GM19099 (cell line): ENCODE measurements around the gene KCTD7.

Source experiments
- POLR2A ChIP-seq: IDR thresholded peaks from 3 replicates; pipeline ENCODE4 v1.6.1; 2011; ENCODE audit warnings: low read depth; ENCODE audit not compliant: insufficient read length; ENCODE audit errors: extremely low read depth

KCTD7 gene

GRCh38 chr7:66630531-66630930 lies 1.9 kb downstream of the KCTD7 start:
- no peak for TF ChIP-seq POLR2A

GRCh38 chr7:66631471-66631870 lies 2.8 kb downstream of the KCTD7 start:
- TF ChIP-seq POLR2A: no peak

- TF ChIP-seq POLR2A: no peak
Observed at GRCh38 chr7:66634816-66635215, 6.1 kb downstream of the KCTD7 start.

- no peak for TF ChIP-seq POLR2A
Observed at GRCh38 chr7:66638309-66639099, 9.8 kb downstream of the KCTD7 start.

- TF ChIP-seq POLR2A: no peak
Observed at GRCh38 chr7:66639773-66640172, 11.1 kb downstream of the KCTD7 start.

GRCh38 chr7:66640802-66641525 lies 12.3 kb downstream of the KCTD7 start:
- TF ChIP-seq POLR2A: no peak

GRCh38 chr7:66641526-66641871 lies 12.8 kb downstream of the KCTD7 start:
- no peak for TF ChIP-seq POLR2A

- no peak for TF ChIP-seq POLR2A
Observed at GRCh38 chr7:66642186-66642585, 13.5 kb downstream of the KCTD7 start.

GRCh38 chr7:66642932-66643331 lies 14.3 kb downstream of the KCTD7 start:
- TF ChIP-seq POLR2A: no peak

GRCh38 chr7:66643395-66643794 lies 14.7 kb downstream of the KCTD7 start:
- TF ChIP-seq POLR2A: no peak

GRCh38 chr7:66654275-66655112 lies 25.8 kb downstream of the KCTD7 start:
- peak; percentile 94 for TF ChIP-seq POLR2A

GRCh38 chr7:66657798-66658197 lies 29.1 kb downstream of the KCTD7 start:
- TF ChIP-seq POLR2A: no peak

- TF ChIP-seq POLR2A: no peak
Observed at GRCh38 chr7:66662646-66663264, 34.1 kb downstream of the KCTD7 start.

- no peak for TF ChIP-seq POLR2A
Observed at GRCh38 chr7:66664590-66665293, 36.1 kb downstream of the KCTD7 start.
